GM12892 (cell line): ENCODE measurements around the gene ZFHX3.
"Not testable (repeated sequence)": the region's sequence is repeated elsewhere in the genome, so short reads cannot be mapped to it uniquely, and the experiment has no call there.

Experiments used
- DNase-seq: peaks from one replicate; pipeline ENCODE4 v3.0.0; 2011; ENCODE audit not compliant: insufficient read length
- FAIRE-seq: peaks from 2 replicates; lab custom pipeline; 2011; peaks lifted over from hg19 to GRCh38; lab: Jason Lieb, UNC
- POLR2A ChIP-seq: IDR thresholded peaks from 2 replicates; pipeline ENCODE4 v1.6.1; 2011; ENCODE audit warnings: low read depth, low read length, control low read depth
- POLR2AphosphoS5 ChIP-seq: IDR thresholded peaks from 2 replicates; pipeline ENCODE4 v1.6.1; 2011; ENCODE audit warnings: low read depth, low read length, control low read depth
- TAF1 ChIP-seq: IDR thresholded peaks from 2 replicates; pipeline ENCODE4 v1.6.1; 2011; ENCODE audit warnings: low read depth, mild to moderate bottlenecking, control low read depth, low read length, borderline replicate concordance

Gene ZFHX3

DNA sequence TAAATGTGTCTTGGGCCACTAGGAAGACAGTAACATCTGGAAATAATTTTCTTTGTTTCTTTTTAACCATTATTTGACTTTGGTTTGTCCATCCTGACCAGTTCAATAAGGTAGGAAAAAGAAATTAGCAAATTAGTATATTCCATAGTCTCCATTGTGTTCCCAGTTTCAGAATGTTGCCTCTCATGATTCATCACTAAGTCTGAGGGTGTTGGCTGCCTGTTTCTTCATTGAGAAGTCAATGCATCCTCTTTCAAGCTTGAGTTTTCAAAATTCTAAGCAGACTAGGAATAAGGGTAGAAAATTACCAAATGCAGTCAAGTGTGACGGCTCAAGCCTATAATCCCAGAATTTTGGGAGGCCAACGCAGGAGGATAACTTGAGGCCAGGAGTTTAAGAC lies 41.9 kb downstream of the ZFHX3 start:
- FAIRE-seq: no peak
- DNase-seq: no peak
- no peak for TF ChIP-seq POLR2A

- DNase-seq (no peak), FAIRE-seq (no peak)
- TF ChIP-seq POLR2AphosphoS5: no peak
- no peak for TF ChIP-seq POLR2A
- TF ChIP-seq TAF1: no peak
These were observed 45.1 kb downstream of the ZFHX3 start for GRCh38 chr16:73002866-73003265.

DNA sequence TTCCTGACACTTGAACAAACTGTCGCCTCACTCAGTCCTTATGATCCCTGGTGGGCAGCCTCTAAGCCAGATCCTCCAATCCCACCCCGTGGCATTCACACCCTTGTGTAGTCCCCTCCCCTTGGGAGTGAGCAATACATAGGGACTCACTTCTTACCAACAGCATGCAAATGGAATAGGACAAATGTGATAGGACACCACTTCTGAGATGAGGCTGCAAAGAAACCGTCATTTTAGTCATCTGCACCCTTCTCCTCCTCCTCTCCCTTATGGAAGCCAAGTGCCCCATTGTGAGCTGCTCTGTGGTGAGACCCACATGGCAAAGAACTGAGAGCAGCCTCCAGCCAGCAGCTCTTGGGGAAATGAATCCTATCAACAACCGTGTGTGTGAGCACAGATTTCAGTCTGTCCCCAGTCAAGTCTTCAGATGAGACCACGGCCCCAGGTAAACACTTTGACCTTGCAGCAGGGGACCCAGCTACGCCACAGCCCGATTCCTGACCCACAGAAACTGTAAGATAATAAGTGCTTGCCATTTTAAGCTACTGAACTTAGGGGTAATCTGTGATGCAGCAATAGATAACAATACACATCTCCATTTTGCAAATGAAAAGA lies 46.9 kb downstream of the ZFHX3 start:
- FAIRE-seq: no peak
- DNase-seq: no peak
- TF ChIP-seq POLR2A (no peak), POLR2AphosphoS5 (no peak), TAF1 (no peak)

DNA sequence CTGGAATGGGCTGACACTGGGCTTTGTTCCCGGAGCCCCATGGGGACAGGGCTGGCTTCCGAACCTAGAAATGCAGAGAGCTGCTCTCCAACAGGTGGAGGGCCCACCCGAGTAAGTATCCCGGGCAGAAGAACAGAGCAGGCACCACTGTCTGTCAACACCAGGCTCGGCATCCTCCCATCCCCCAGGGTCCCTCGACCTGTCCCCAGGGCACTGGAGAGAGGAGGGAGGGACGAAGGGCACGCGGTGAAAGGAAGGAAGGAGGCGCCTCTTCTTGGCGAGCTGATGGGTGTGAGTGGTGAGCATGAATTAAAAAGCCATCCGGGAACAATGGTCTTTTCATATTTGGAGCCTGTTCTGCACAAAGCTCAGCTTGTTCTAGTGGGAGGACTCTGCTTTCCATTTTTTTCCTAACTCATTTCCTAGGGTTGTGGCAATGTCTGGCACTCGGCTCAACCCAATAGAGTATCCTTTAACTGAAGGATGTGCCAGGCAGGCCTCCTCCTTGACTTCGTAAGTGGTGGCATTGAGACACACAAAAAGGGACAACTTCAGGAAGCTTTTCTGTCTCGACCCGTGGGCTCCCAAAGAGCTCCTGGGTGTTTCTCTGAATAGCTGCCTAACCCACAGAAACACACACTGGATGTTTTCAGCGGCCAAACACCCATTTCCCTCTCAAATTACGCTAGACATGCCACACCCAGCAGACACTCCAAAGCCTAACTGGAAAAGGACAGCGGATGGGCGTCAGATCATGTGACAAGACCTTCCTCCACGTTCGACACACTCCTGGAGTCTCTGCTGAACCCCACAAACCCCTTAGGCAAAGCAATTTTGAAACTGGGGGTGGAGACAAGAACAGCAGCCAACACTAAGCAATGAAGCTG lies 47.7 kb downstream of the ZFHX3 start:
- DNase-seq (no peak), FAIRE-seq (no peak)
- no peak for TF ChIP-seq POLR2AphosphoS5
- TF ChIP-seq POLR2A: no peak
- no peak for TF ChIP-seq TAF1

GRCh38 chr16:72999541-73000019 lies 48.3 kb downstream of the ZFHX3 start:
- DNase-seq (no peak), FAIRE-seq (no peak)
- TF ChIP-seq POLR2AphosphoS5: no peak
- no peak for TF ChIP-seq POLR2A
- TF ChIP-seq TAF1: no peak

- no peak for DNase-seq
- FAIRE-seq: no peak
- no peak for TF ChIP-seq POLR2AphosphoS5
These were observed 50.8 kb downstream of the ZFHX3 start for GRCh38 chr16:72997141-72997542.

DNA sequence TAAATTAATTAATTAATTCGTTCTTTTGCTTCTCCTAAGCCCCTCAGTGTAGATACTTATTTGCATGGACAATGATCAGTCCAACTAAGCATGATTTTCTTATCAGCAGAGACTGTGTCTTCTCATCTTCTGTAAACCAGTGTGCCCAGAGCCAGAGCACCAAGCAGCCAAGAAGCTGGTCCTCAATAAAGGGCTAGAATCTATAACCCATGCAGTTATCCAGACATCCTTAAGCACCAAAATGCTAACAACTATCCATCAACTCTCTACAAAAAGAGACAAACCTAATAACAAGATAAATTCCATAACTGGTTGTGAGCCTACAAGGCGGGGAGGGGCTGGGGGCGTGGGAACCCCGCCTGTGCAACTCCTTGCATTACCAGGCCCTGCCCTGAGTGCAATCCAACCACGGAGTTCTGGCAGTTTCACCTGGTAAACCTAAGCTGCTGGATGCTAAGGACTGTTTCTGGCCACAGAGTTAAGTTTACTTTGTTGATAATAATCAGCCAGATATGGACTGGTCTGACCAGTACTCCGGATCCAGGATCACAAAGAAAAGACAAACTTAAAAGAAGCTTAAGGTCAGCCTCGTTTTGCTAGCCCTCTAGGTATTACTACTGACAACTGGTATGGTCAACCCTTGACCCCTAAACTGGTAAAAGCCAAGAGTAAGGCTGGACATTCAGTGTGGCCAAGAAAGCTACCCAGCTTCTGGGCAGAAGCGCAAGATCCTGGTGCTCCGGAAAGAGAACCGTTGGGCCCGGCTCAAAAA lies 51.5 kb downstream of the ZFHX3 start:
- TF ChIP-seq POLR2AphosphoS5: no peak
- TF ChIP-seq POLR2A: no peak
- TF ChIP-seq TAF1: no peak
- FAIRE-seq (no peak), DNase-seq (no peak)

- FAIRE-seq, DNase-seq: not testable (repeated sequence)
These were observed 52.1 kb downstream of the ZFHX3 start for GRCh38 chr16:72995882-72996270.

DNA sequence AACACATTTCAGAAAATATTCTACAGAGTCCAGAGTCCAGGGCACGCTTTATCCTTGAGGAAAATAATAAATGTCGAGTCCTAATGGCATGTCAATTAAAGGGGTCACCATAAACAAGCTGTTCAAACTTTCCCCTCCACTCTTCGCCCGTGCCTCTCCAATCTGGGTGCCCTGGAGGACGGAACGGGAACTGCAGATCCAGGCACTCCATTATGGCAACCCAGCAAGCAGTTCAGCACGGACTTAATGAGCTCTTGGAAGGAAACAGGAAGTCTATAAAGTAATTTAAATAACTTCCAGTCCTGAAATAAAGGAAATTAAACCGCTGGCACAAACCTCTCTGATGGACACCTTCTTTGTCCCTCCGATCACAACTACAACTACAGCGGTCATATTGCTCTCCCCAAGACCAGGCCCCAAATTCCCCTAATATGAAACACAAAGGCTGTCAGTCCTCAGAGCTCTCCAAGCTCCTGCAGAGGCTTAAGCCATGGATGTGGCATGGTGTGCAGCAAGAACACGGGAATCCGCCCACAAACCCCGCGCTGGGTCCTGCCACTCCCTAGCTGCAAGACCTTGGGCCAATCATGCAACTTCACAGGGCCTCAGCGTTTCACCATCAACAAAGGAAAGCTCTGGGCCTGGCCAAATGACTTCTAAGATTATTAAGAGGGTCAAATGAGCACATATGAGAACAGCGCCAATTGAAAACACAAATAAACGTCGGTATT lies 52.6 kb downstream of the ZFHX3 start:
- no peak for DNase-seq
- no peak for FAIRE-seq
- TF ChIP-seq TAF1 (no peak), POLR2AphosphoS5 (no peak), POLR2A (no peak)

- FAIRE-seq: no peak
- DNase-seq: no peak
- TF ChIP-seq POLR2A: no peak
These were observed 55.8 kb downstream of the ZFHX3 start for GRCh38 chr16:72992142-72992601.

GRCh38 chr16:72991644-72992043 lies 56.3 kb downstream of the ZFHX3 start:
- FAIRE-seq: no peak

GRCh38 chr16:72991211-72991610 lies 56.7 kb downstream of the ZFHX3 start:
- FAIRE-seq: no peak
- no peak for DNase-seq
- TF ChIP-seq POLR2AphosphoS5 (no peak), POLR2A (no peak), TAF1 (no peak)

More at GRCh38 chr16:72991644-72992043, 56.3 kb downstream of the ZFHX3 start:
- TF ChIP-seq POLR2A: no peak
- TF ChIP-seq TAF1: no peak
- TF ChIP-seq POLR2AphosphoS5: no peak
- DNase-seq: no peak
